Breast epithelium (tissue), 4 donors: ENCODE results near the gene EEF1A2. TPM values are rescaled to one million over a fixed set of nuclear protein-coding genes. Genes with fewer than 3 reads are reported as not detected.

Source experiments
- DNase-seq, 2 donors: peaks; one replicate each; pipeline ENCODE4 v3.0.0-alpha.2; 2019; ENCODE audit warnings: low spot score in 2 of 2
- H3K27ac ChIP-seq, 2 donors: fragments of 200-600 bp; sonication (generic) in 1 of 2; one replicate each; pipeline ENCODE4 v1.5.1; 2016 to 2019; ENCODE audit warnings: mild to moderate bottlenecking in 1 of 2
- H3K27me3 ChIP-seq, 2 donors: fragments of 200-600 bp; sonication (generic) in 1 of 2; one replicate each; pipeline versions ENCODE4 v1.5.1 to v1.6.0; 2017 to 2019; ENCODE audit warnings: control low read depth in 1 of 2, mild to moderate bottlenecking in 1 of 2
- H3K36me3 ChIP-seq: fragments of 200-600 bp; one replicate; pipeline ENCODE4 v1.5.1; 2019
- H3K4me1 ChIP-seq, 2 donors: fragments of 200-600 bp; sonication (generic); one replicate each; pipeline ENCODE4 v1.5.1; 2016 to 2019; ENCODE audit warnings: control low read depth in 1 of 2
- H3K4me3 ChIP-seq, 3 donors: fragments of 200-600 bp; sonication (generic); 1 replicate in 2 of 3; 2 replicates in 1 of 3; pipeline ENCODE4 v1.5.1; 2016 to 2019; ENCODE audit warnings: mild to moderate bottlenecking in 3 of 3, moderate library complexity in 2 of 3
- H3K9me3 ChIP-seq, 2 donors: fragments of 200-600 bp; sonication (generic) in 1 of 2; one replicate each; pipeline ENCODE4 v1.5.1; 2016 to 2019; ENCODE audit warnings: control low read depth in 1 of 2
- POLR2A ChIP-seq: fragments of 450-650 bp; IDR thresholded peaks from one replicate; pipeline ENCODE4 v1.6.1; 2016; ENCODE audit warnings: antibody characterized with exemption, mild to moderate bottlenecking, moderate library complexity
- POLR2AphosphoS5 ChIP-seq, 3 donors: sonication (generic); formaldehyde crosslinking; IDR thresholded peaks; one replicate each; pipeline ENCODE4 v1.6.1; 2017; ENCODE audit warnings: antibody characterized with exemption in 3 of 3
- intact Hi-C: fragments of 100-400 bp; cut with DNase I; formaldehyde crosslinking; loops from one replicate; pipeline ENCODE4 v1.15.1; 2023; ENCODE audit warnings: low total_unique reads
- total RNA-seq, 3 donors: library from RNA; depleted of rRNA; stranded (reverse); fragments of >200 nt; gene quantifications; one replicate each; pipeline ENCODE4 v1.1.0, GENCODE V29; 2016
- TF ChIP-seq, protein P1 (sequence below), 3 donors: fragments of 450-650 bp; IDR thresholded peaks; one replicate each; pipeline ENCODE4 v1.5.1; 2016 to 2017; ENCODE audit warnings: antibody characterized with exemption in 3 of 3, mild to moderate bottlenecking in 3 of 3, moderate library complexity in 3 of 3

Gene EEF1A2
- total RNA-seq, 3 donors from 2014 or later = 0.48 to 20.6 (median 4.8) TPM

DNA sequence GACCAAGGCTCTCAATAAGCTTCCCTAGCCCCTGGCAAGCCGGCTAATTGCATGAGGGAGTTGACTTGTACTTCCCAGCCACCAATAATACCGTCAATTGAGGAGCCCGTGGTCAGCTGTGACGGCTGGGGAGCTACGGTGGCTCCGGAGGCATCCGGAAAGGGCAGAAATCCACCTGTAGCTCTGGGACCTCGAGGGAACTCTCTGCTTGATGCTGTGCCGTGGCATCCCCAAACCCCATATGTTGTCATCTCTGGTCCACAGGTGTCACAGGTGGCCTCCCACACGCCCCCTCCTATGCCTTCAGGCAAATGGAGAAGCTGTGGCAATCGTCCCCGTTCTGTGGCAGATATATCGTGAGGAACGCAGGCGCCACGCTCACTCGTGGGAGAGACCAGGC lies 20.9 kb downstream of the EEF1A2 start:
- H3K9me3 ChIP-seq = no peaks in the 10 kb centered on the region
- no peaks in the 10 kb centered on the region for H3K36me3 ChIP-seq
- no peak overlapping the region for H3K27ac ChIP-seq
- no peak for DNase-seq
- H3K4me3 ChIP-seq = no peak overlapping the region
- TF ChIP-seq POLR2A = no peak
- TF ChIP-seq POLR2AphosphoS5 (IDR thresholded peaks at IDR 0.05) = no peak
- TF ChIP-seq, protein P1, sequence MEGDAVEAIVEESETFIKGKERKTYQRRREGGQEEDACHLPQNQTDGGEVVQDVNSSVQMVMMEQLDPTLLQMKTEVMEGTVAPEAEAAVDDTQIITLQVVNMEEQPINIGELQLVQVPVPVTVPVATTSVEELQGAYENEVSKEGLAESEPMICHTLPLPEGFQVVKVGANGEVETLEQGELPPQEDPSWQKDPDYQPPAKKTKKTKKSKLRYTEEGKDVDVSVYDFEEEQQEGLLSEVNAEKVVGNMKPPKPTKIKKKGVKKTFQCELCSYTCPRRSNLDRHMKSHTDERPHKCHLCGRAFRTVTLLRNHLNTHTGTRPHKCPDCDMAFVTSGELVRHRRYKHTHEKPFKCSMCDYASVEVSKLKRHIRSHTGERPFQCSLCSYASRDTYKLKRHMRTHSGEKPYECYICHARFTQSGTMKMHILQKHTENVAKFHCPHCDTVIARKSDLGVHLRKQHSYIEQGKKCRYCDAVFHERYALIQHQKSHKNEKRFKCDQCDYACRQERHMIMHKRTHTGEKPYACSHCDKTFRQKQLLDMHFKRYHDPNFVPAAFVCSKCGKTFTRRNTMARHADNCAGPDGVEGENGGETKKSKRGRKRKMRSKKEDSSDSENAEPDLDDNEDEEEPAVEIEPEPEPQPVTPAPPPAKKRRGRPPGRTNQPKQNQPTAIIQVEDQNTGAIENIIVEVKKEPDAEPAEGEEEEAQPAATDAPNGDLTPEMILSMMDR (IDR thresholded peaks at IDR 0.05) = no peak
- H3K27me3 ChIP-seq = peaks cover 2 to 96% of the 10 kb centered on the region in 2 donors
- intact Hi-C loops = no loop called here
- H3K4me1 ChIP-seq = no peaks in the 10 kb centered on the region

DNA sequence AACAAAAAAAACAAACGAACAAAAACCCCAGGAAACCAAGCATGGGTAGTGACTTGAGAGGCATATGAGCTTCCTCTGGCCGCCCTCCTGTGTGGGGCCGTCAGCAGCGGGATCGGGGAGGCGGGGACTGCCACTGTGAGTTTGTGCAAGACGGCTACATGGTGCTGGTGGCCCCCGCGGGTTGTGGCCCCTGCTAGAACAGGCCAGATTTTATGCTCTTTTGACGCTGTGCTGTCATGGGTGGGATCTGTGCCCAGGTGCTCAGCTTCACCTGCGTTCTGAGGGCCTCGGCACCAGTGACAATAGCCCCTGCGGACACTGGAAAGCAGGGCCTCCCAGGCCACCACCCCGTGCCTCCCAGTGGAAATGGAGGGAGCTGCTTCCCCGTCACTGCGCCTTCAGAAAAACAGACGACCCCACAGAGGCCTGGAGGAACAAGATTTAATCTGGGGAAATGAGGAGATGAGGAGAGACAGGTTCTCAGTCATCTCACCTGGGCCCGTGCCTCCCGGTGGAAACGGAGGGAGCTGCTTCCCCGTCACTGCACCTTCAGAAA lies 21.7 kb downstream of the EEF1A2 start:
- H3K9me3 ChIP-seq = no peaks in the 10 kb centered on the region
- TF ChIP-seq POLR2A (no peak), POLR2AphosphoS5 (IDR thresholded peaks at IDR 0.05) (no peak)
- peaks cover 0 to 1% of the 10 kb centered on the region in 2 donors for H3K4me1 ChIP-seq
- no peak for DNase-seq
- H3K27me3 ChIP-seq = peaks cover 2 to 91% of the 10 kb centered on the region in 2 donors
- H3K4me3 ChIP-seq = no peak overlapping the region
- intact Hi-C loops = no loop called here
- H3K27ac ChIP-seq = no peak overlapping the region
- H3K36me3 ChIP-seq = no peaks in the 10 kb centered on the region

DNA sequence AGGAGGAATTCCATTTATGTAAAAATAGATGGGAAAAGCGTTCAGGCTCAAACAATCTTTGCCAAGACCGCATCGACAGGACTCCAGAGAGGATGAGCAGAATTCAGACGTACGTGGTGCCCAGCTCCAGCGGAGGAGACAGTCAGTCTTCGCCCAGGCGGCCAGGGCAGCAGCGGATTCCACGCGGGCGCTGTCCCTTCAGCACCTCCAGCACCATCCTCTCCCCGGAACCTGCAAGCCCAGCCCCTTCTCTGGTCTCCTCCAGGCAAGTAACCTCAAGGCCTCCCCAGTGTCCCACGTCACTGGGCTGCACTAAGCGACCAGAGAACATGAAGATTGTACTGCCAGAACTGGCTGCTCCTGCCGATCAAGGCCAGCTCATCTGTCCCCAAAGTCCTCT lies 23.7 kb downstream of the EEF1A2 start:
- no peaks in the 10 kb centered on the region for H3K36me3 ChIP-seq
- peaks cover 0 to 9% of the 10 kb centered on the region in 2 donors for H3K4me1 ChIP-seq
- no peak overlapping the region for H3K4me3 ChIP-seq
- intact Hi-C loops = no loop called here
- no peak overlapping the region for H3K27ac ChIP-seq
- peaks cover 7 to 90% of the 10 kb centered on the region in 2 donors for H3K27me3 ChIP-seq
- DNase-seq = no peak
- TF ChIP-seq, protein P1 (IDR thresholded peaks at IDR 0.05) = no peak
- TF ChIP-seq POLR2AphosphoS5 (IDR thresholded peaks at IDR 0.05) (no peak), POLR2A (no peak)
- H3K9me3 ChIP-seq = no peaks in the 10 kb centered on the region

DNA sequence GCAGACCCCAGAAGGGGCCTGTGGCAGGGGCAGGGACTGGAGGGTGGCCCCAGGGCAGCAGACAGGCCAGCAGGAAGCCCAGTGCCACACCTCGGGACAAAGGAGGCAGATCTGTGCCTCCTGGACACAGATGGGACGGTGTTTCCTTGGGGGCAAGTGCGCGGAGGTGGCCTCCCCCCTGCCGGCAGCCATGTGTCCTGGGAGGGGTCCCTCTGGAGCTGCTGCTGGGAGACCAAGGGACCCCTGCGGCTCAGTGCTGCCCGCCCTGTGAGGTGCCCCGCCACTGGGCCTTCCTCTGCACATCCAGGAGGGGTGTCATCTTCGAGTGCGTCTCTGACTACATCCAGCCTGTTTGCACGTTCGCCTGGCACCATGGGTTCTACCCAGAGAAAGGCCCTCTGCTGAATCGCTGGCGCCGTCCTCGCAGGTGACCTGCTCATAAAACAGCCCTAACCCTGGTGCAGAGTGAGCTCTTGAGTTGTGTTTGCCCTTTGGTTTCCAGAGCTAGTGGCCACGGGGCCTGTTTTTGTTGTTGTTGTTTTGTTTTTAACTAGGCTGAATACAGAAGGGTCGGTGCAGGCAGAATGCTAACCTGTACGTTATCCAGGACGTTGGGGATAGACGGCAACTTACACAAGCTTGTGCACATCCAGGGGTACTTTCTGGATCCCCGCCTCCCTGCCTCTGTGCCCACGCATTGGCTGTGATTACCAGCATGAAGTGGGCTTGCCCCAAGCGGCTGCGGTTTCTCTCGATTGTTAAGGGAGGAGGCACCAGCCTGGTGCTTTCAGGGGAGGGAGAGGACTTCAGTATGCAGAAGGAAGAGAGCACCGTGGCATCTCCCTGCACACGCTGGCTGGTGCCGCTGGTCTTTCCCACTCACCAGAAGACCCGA lies 25.1 kb downstream of the EEF1A2 start:
- no peak overlapping the region for H3K27ac ChIP-seq
- no peaks in the 10 kb centered on the region for H3K9me3 ChIP-seq
- TF ChIP-seq, protein P1 (IDR thresholded peaks at IDR 0.05) = no peak
- TF ChIP-seq POLR2A (no peak), POLR2AphosphoS5 (IDR thresholded peaks at IDR 0.05) (no peak)
- H3K27me3 ChIP-seq = peaks cover 4 to 90% of the 10 kb centered on the region in 2 donors
- no peaks in the 10 kb centered on the region for H3K36me3 ChIP-seq
- intact Hi-C loops = no loop called here
- DNase-seq = no peak
- no peak overlapping the region for H3K4me3 ChIP-seq
- peaks cover 0 to 9% of the 10 kb centered on the region in 2 donors for H3K4me1 ChIP-seq

DNA sequence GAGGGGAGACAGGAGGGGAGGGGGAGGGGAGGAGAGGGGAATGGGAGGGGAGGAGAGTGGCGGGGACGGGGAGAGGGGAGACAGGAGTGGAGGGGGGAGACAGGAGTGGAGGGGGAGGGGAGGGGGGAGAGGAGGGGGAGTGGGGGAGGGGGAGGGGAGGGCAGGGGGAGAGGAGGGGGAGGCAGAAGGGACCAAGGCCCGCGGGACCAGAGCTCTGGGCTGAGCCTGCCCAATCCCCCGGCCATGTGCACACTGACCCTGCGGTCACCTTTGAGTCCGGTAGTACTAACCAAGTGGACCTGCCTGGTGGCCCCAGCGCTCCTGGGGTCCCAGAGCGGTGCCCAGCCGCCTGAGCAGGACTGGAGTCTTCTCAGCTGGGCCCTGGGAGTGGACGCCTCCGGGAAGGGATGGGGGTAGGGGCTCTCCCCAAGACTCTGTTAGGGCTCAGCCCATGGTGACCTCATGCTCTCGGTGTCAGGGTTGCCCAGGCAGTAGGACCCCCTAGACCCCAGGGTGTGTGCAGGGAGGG lies 26.0 kb downstream of the EEF1A2 start:
- Histone ChIP-seq H3K4me1 (peaks cover 0 to 9% of the 10 kb centered on the region in 2 donors), H3K27ac (no peak overlapping the region), H3K27me3 (peaks cover 4 to 90% of the 10 kb centered on the region in 2 donors), H3K9me3 (no peaks in the 10 kb centered on the region), H3K4me3 (no peak overlapping the region), H3K36me3 (no peaks in the 10 kb centered on the region)
- TF ChIP-seq, protein P1 (IDR thresholded peaks at IDR 0.05) = no peak
- TF ChIP-seq POLR2AphosphoS5 (IDR thresholded peaks at IDR 0.05) (no peak), POLR2A (no peak)
- intact Hi-C loops = no loop called here
- DNase-seq = no peak
